RWPE1 (cell line): ENCODE measurements around the gene INSYN2A.
A peak's percentile ranks its signal among the peaks of the same experiment; 100 is the strongest.

Source experiments
- CTCF ChIA-PET: fragments of 350-600 bp; sonication (Branson Sonifier 250); formaldehyde crosslinking; extraction: SDS; loops from one replicate; lab custom pipeline; 2021; lab: Yijun Ruan, JAX
- POLR2A ChIA-PET: fragments of 400-600 bp; formaldehyde crosslinking; extraction: SDS; loops from one replicate; lab custom pipeline; 2020; ENCODE audit warnings: antibody characterized with exemption; ENCODE audit not compliant: low non-redundant PET; lab: Yijun Ruan, JAX
- DNase-seq: peaks from one replicate; pipeline ENCODE4 v3.0.0; 2012; ENCODE audit warnings: low spot score
- H3K27ac ChIP-seq: fragments of 450-650 bp; 2 replicates; pipeline ENCODE4 v1.5.1; 2017
- CTCF ChIP-seq: fragments of 450-650 bp; conservative IDR thresholded peaks from 2 replicates; pipeline ENCODE4 v1.5.1; 2017; ENCODE audit warnings: low read depth, mild to moderate bottlenecking

Gene INSYN2A

GRCh38 chr10:127196282-127197153 is at the start of gene INSYN2A:
TSS of gene INSYN2A (minus strand) at chr10:127196591. CDS start at chr10:127176395, 20,196 bp downstream.
- peak; percentile 41 for DNase-seq
- no peak; the same call in 1 of the 2 replicates for TF ChIP-seq CTCF
- ChIA-PET POLR2A (no interaction called here), CTCF (no interaction called here)
- no peak within 1 kb of the TSS for H3K27ac ChIP-seq

- no peak overlapping the region for H3K27ac ChIP-seq
- DNase-seq = no peak
- CTCF ChIA-PET = no interaction called here
- POLR2A ChIA-PET = no interaction called here
- no peak for TF ChIP-seq CTCF
These were observed 49.1 kb upstream of the INSYN2A start for GRCh38 chr10:127245456-127245855.

- ChIA-PET CTCF (interaction anchor here (0.7 to 1.3 kb wide), 2 partner anchors 89 to 108 kb away, joined by 3 to 4 read pairs; no protein-coding TSS in a partner anchor), POLR2A (no interaction called here)
- TF ChIP-seq CTCF = peak; percentile 21
- peak; percentile 51 for DNase-seq
- no peak overlapping the region for H3K27ac ChIP-seq
These were observed 47.3 kb upstream of the INSYN2A start for GRCh38 chr10:127243490-127244272.

GRCh38 chr10:127242914-127243313 is 46.5 kb upstream of the INSYN2A start:
- no peak for TF ChIP-seq CTCF
- DNase-seq = no peak
- ChIA-PET CTCF (interaction anchor here (1.3 kb wide), 1 partner anchor 108 kb away, joined by 3 read pairs; no protein-coding TSS in a partner anchor), POLR2A (no interaction called here)
- H3K27ac ChIP-seq = no peak overlapping the region

- H3K27ac ChIP-seq = no peak overlapping the region
- CTCF ChIA-PET = no interaction called here
- POLR2A ChIA-PET = no interaction called here
- TF ChIP-seq CTCF = no peak
- DNase-seq = no peak
These were observed 39.9 kb upstream of the INSYN2A start for GRCh38 chr10:127236266-127236665.

GRCh38 chr10:127234306-127234800 is 38.0 kb upstream of the INSYN2A start:
- no peak for DNase-seq
- POLR2A ChIA-PET = no interaction called here
- no peak overlapping the region for H3K27ac ChIP-seq
- CTCF ChIA-PET = interaction anchor here (0.5 kb wide), 1 partner anchor 1334 kb away, joined by 4 read pairs; no protein-coding TSS in a partner anchor
- no peak for TF ChIP-seq CTCF
